Lower leg skin (tissue), 3 donors: ENCODE measurements around the gene VTI1A.

Source experiments
- CTCF ChIP-seq, 3 donors: fragments of 450-650 bp; IDR thresholded peaks; one replicate each; pipeline ENCODE4 v1.5.1; 2016; ENCODE audit warnings: antibody characterized with exemption in 3 of 3, mild to moderate bottlenecking in 3 of 3, moderate library complexity in 2 of 3
- POLR2A ChIP-seq, 2 donors: fragments of 450-650 bp; IDR thresholded peaks; one replicate each; pipeline ENCODE4 v1.6.1; 2016 to 2017; ENCODE audit warnings: antibody characterized with exemption in 2 of 2, mild to moderate bottlenecking in 1 of 2, moderate library complexity in 1 of 2

- TF ChIP-seq CTCF (IDR thresholded peaks at IDR 0.05) = no peak
- no peak for TF ChIP-seq POLR2A (IDR thresholded peaks at IDR 0.05)
Observed at GRCh38 chr10:112851181-112851580, 404.2 kb downstream of the VTI1A start.
